HG02571 (cell line): ENCODE results near the gene CD96.
"Not testable (repeated sequence)": the region's sequence is repeated elsewhere in the genome, so short reads cannot be mapped to it uniquely, and the experiment has no call there.

Source experiments
- ATAC-seq: cut with Tn5 transposase; IDR thresholded peaks from one replicate; pipeline ENCODE4 v1.9.1; 2021; ENCODE audit warnings: mild to moderate bottlenecking, moderate library complexity; ENCODE audit not compliant: unreplicated experiment

The CD96 gene

DNA sequence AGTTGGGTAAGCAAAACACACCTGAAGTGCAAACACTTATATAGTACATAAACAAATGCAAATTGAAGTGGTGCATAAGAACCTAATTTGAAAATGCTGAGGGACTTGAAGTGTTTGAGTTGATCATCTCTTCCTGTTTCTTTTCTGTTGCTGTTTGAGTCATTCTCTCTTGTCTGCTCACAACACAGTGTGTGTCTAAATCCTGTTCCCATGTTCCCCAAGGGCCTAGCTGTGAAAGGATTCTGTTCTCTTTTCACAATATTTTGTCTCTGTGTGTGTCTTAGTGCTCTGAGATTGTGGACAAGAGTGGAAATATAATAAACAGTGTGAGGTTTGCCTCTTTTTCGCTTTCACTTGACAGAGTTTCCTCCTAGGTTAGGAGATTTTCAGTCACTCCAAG is 6.1 kb downstream of the CD96 start:
- peak; percentile 65 for ATAC-seq

DNA sequence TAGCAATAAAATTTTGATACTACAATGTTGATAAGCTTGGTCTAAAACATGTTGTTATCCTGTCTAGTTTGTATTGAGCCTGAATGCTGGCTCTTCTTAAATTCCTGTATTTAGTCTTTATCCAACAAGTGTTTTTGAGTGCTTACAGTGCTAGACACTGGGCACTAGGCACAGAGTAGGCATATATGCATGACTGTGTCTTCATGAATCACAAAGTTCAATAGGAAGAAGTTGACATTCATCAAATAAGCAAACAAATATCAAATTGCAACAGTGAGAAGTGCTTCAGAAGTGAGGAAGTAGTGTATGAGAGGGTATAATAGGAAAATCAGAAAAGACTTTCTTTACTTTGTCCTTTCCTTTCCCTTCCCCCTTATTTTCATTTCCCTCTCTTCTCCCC is 6.8 kb downstream of the CD96 start:
- no peak for ATAC-seq

GRCh38 chr3:111561902-111562301 is 19.9 kb downstream of the CD96 start:
- not testable (repeated sequence) for ATAC-seq

GRCh38 chr3:111566844-111567243 is 24.8 kb downstream of the CD96 start:
- ATAC-seq = no peak

DNA sequence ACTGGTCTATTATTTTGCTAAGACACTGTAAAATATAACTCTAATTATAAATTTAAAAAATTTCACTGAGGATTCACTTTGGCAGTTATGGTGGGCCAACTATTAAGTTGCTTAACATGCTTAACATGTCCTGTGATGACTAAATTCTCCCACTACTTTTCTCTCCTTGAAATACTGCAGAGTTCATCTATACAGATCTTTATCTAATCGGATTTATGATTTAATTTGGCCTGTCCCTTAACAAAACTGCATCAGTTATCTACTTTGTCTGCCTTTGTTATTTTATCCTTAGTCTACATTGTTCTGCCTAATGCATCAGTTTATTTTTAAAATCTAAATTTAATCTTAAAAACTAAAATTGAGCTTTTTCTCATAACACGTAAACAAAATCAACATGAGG is 26.4 kb downstream of the CD96 start:
- no peak for ATAC-seq

DNA sequence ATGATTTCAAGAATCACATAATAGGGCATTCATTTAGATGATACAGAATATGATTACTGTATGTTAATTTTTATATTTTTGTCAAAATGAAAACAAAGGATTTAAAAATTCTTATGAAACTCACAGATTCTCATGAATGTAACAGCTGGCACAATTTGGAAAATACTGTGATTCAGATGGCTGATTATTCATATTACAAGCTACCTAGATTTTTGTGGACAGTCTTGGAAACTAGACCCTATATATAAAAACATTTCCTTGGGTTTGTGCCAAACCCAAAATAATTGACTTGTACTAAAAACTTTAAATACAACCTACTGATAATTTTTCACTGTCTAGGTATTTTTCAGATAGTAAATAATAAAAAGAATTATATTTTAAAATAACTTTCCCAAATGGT is 26.9 kb downstream of the CD96 start:
- no peak for ATAC-seq

- ATAC-seq = no peak
Measured at GRCh38 chr3:111570404-111571030, 28.5 kb downstream of the CD96 start.

- no peak for ATAC-seq
Measured at GRCh38 chr3:111571282-111571681, 29.3 kb downstream of the CD96 start.

GRCh38 chr3:111571907-111572460 is 30.0 kb downstream of the CD96 start:
- no peak for ATAC-seq

- ATAC-seq = no peak
Measured at GRCh38 chr3:111577113-111577512, 35.1 kb downstream of the CD96 start.

GRCh38 chr3:111577798-111578685 is 36.0 kb downstream of the CD96 start:
- ATAC-seq = peak; percentile 77

DNA sequence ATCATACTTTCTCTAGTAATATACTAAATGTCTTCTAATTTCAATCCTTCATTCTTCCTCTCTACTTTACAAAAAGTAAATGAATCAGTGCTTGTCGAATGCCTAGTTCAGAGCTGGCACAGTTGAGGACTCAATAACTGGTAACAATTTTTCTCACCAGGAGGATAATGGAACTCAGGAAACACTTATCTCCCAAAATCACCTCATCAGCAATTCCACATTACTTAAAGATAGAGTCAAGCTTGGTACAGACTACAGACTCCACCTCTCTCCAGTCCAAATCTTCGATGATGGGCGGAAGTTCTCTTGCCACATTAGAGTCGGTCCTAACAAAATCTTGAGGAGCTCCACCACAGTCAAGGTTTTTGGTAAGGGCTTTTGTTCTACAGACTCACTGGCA is 36.9 kb downstream of the CD96 start:
- no peak for ATAC-seq

DNA sequence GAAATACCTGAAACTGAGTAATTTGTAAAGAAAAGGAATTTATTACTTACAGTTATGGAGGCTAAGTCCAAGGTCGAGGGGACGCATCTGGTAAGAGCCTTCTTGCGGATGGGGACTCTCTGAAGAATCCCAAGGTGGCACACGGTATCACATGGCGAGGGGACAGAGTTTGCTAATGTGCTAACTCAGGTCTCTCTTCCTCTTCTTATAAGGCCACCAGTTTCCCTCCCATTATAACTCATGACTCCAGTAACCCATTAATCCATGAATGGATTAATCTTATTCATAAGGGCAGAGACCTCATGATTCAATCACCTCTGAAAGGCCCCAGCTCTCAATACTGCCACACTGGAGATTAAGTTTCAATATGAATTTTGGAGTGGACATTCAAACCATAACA is 37.5 kb downstream of the CD96 start:
- ATAC-seq = no peak

DNA sequence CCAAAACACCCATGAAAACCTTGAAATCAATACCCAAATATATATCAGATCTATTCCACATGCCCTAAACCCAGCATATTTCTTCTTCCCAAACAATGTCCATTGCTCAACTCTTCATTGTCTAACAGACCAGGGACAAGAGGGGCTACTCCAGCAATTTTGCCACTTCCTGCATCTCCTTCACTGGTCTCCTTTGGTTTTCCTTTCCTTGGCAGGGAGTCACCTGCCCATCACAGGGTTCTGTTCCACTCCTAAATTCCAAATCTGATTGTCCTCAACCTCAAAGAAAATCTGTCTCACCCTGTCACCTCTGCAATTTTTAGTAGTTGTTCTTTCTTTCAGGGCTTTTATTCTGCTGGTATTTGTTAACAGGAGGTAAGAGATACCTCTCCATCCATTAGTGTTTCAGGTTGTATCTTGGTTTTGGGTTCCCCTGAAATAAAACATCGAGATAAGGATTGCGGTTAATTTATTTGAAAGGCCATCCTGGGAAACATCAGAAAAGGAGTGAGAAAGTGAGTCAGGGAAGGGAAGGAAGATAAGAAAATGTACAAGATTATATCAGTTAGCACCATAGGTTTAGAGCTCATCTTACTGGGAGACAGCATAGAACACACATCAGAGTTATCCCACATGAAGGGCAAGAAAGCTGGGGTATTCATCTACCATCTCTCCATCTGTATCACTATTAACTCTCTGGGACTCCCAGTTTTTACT is 39.6 kb downstream of the CD96 start:
- ATAC-seq = no peak

DNA sequence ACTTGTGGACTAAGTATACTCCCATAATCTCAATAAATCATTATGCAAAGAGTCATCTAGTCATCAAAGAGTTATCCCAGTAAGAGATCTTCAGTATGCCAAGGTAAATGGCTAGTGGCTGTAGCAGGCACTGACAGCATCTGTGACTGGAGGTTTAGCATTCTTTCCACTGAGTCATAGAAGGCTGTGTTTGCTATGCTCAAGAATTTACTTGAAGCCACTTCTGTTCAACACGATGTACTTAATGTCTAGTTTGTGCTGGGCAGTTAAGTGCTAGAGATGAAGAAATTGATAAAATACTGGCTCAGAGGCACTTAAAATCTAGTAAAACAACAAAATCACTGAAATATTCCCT is 40.1 kb downstream of the CD96 start:
- ATAC-seq = no peak

GRCh38 chr3:111584744-111585143 is 42.7 kb downstream of the CD96 start:
- ATAC-seq = no peak

DNA sequence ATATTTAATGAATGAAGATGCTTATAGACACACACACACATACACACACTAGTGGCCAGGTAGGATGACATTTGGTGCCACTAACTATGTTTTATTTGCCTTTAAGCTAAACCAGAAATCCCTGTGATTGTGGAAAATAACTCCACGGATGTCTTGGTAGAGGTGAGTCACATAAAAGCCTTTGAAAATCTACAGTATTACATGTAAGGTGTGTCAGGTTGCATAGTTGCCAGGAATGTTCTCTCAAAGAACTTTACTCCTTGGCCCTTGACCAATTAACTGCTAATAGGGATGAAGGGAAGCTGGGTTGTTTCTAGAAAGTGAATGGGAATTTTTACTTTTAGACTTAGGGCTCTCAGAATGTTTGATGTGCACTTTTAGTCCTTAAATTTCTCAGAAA is 43.2 kb downstream of the CD96 start:
- no peak for ATAC-seq

- ATAC-seq = no peak
Measured at GRCh38 chr3:111588527-111588926, 46.5 kb downstream of the CD96 start.

GRCh38 chr3:111589303-111590142 is 47.5 kb downstream of the CD96 start:
- no peak for ATAC-seq

- ATAC-seq = no peak
Measured at GRCh38 chr3:111590143-111590491, 48.1 kb downstream of the CD96 start.

GRCh38 chr3:111591555-111591954 is 49.6 kb downstream of the CD96 start:
- ATAC-seq = no peak
